H1 (cell line): Measurements from ENCODE around the gene FNDC3A. TPM values are rescaled to one million over a fixed set of nuclear protein-coding genes. Genes with fewer than 3 reads are reported as not detected.

Experiments
- ASH2L ChIP-seq: fragments of 200-600, 300-600 bp; sonication (generic); IDR thresholded peaks from one replicate; pipeline ENCODE4 v1.7.1; 2017; ENCODE audit warnings: low read length
- ATF2 ChIP-seq: IDR thresholded peaks from 2 replicates; pipeline ENCODE4 v1.6.1; 2012; ENCODE audit warnings: low read length, inconsistent platforms
- CREB1 ChIP-seq: IDR thresholded peaks from 2 replicates; pipeline ENCODE4 v1.6.1; 2012; ENCODE audit warnings: inconsistent platforms
- EGR1 ChIP-seq: IDR thresholded peaks from 2 replicates; pipeline ENCODE4 v1.6.1; 2011; ENCODE audit warnings: low read depth, low read length, borderline replicate concordance
- GTF2F1 ChIP-seq: IDR thresholded peaks from 2 replicates; pipeline ENCODE4 v1.6.1; 2012; ENCODE audit warnings: low read depth, low read length, improper control_type of control experiment, borderline replicate concordance
- KDM1A ChIP-seq: fragments of 200-600, 300-600 bp; sonication (generic); IDR thresholded peaks from 2 replicates; pipeline ENCODE4 v1.7.1; 2016; ENCODE audit warnings: mild to moderate bottlenecking, low read length, borderline replicate concordance
- MAX ChIP-seq: IDR thresholded peaks from 2 replicates; pipeline ENCODE4 v1.6.1; 2012; ENCODE audit warnings: inconsistent platforms
- POLR2A ChIP-seq, 2 experiments: IDR thresholded peaks; 1 replicate in 1 of 2; 2 replicates in 1 of 2; pipeline ENCODE4 v1.6.1; 2011; ENCODE audit warnings: low read depth in 2 of 2, low read length in 2 of 2, mild to moderate bottlenecking in 2 of 2; ENCODE audit errors: control extremely low read depth in 1 of 2
- POU5F1 ChIP-seq: IDR thresholded peaks from 2 replicates; pipeline ENCODE4 v1.6.1; 2011; ENCODE audit warnings: low read depth, mild to moderate bottlenecking, low read length, moderate library complexity
- SAP30 ChIP-seq: fragments of 300-600 bp; sonication (generic); IDR thresholded peaks from 2 replicates; pipeline ENCODE4 v1.7.1; 2012; ENCODE audit warnings: low read length, moderate library complexity, mild to moderate bottlenecking, inconsistent platforms; ENCODE audit not compliant: insufficient read depth, insufficient replicate concordance
- SIN3A ChIP-seq, 2 experiments: IDR thresholded peaks in 1 of 2; conservative IDR thresholded peaks in 1 of 2; 2 replicates each; pipeline ENCODE4 v1.6.1; 2011 to 2012; ENCODE audit warnings: low read length in 2 of 2, improper control_type of control experiment in 1 of 2, low read depth in 1 of 2, mild to moderate bottlenecking in 1 of 2
- SP1 ChIP-seq: IDR thresholded peaks from 2 replicates; pipeline ENCODE4 v1.6.1; 2011; ENCODE audit warnings: low read depth, low read length
- SP4 ChIP-seq: IDR thresholded peaks from 2 replicates; pipeline ENCODE4 v1.6.1; 2012; ENCODE audit warnings: low read length, inconsistent platforms
- TAF7 ChIP-seq: optimal IDR thresholded peaks from 2 replicates; pipeline ENCODE3; 2011; ENCODE audit warnings: low read depth, mild to moderate bottlenecking, inconsistent platforms, low read length, moderate library complexity, borderline replicate concordance
- TBP ChIP-seq: IDR thresholded peaks from 2 replicates; pipeline ENCODE4 v1.6.1; 2011; ENCODE audit warnings: low read depth, low read length, improper control_type of control experiment
- TCF12 ChIP-seq: IDR thresholded peaks from 2 replicates; pipeline ENCODE4 v1.6.1; 2011; ENCODE audit warnings: low read depth, mild to moderate bottlenecking, low read length
- polyA plus RNA-seq, 7 experiments: library from polyadenylated mRNA; depleted of rRNA in 3 of 7; stranded (reverse) in 5 of 7; unstranded in 2 of 7; fragments of >200 nt in 5 of 7; fragments of 200-250 nt in 2 of 7; gene quantifications; 1 replicate in 5 of 7; 2 replicates in 1 of 7; 4 replicates in 1 of 7; pipeline versions ENCODE4 v1.2.1 to v1.2.3, GENCODE V29; 2011 to 2013; ENCODE audit warnings: missing spikeins in 2 of 7, mixed read lengths in 2 of 7
- total RNA-seq: library from RNA; stranded (reverse); fragmentation: NEBNext Ultra II Directional; extraction: Animal tissue kit (Norgen Biotek cat#: 25700); gene quantifications from 2 replicates; pipeline ENCODE4 v1.2.1, GENCODE V29; 2021

Gene FNDC3A
- total and polyA plus RNA-seq, 2 of the 8 experiments (the other 6 are each of a cell fraction or from before 2014, with no cell fraction given), result 14.6 to 26.0 TPM

GRCh38 chr13:49110122-49110912 is 134.6 kb downstream of the FNDC3A start (continued):
- TF ChIP-seq POLR2A (IDR thresholded peaks at IDR 0.05; ENCODE audit: control extremely low read depth in 1 of 2, low read depth in 2 of 2, low read length in 2 of 2) (peak in 1 of 2 experiments; percentile 56; a peak in 2 of 3 replicates), KDM1A (no peak), CREB1 (no peak), TAF7 (no peak), SP4 (peak; percentile 97), EGR1 (no peak), SP1 (no peak), MAX (peak; percentile 42; the same call in 1 of the 2 replicates), POU5F1 (no peak), SAP30 (peak; percentile 49), TBP (no peak), SIN3A (conservative IDR thresholded peaks at IDR 0.05 in 1 of 2, IDR thresholded peaks at IDR 0.05 in 1 of 2; ENCODE audit: low read depth in 1 of 2, low read length in 2 of 2) (peak; percentile 51 to 87; a peak in 2 of 4 replicates), ASH2L (peak; percentile 62), GTF2F1 (peak; percentile 74; the same call in 1 of the 2 replicates), TCF12 (no peak), ATF2 (no peak)
